ENCODE data around the gene LBHD1.
"Not testable (repeated sequence)": the region's sequence is repeated elsewhere in the genome, so short reads cannot be mapped to it uniquely, and the experiment has no call there.

The LBHD1 gene

GRCh38 chr11:62693624-62694023 lies 21.6 kb upstream of the LBHD1 start:
- not testable (repeated sequence) for DNase-seq (ENCODE audit: low spot score)

GRCh38 chr11:62689421-62690183 lies 17.5 kb upstream of the LBHD1 start, which contains the start of gene LRRN4CL:
TSS of gene LRRN4CL (minus strand) at chr11:62689530. CDS start at chr11:62688508, 1,022 bp downstream.
- DNase-seq (ENCODE audit: low spot score): no peak

DNA sequence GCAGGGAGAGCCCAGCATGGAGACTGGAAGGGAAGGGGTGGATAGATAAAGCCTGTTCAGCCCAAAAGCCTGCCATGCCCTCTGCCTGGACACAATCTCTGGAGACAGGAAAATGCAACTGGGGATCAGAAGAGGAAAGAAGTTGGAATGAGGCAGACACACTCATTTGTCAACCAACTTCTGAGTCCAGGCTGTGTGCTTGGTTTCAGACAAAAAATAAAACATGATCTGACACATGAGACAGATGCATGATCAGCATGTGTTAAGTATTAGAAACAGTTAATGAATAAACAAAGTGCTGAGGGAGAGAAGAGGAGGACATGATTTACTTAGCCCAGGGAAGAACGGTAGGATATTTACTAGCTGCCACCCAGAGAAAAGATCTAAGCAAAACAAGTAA lies 16.4 kb upstream of the LBHD1 start:
- no peak for DNase-seq (ENCODE audit: low spot score)

- no peak for DNase-seq (ENCODE audit: low spot score)
Measured at GRCh38 chr11:62687508-62688396, 15.7 kb upstream of the LBHD1 start.

DNA sequence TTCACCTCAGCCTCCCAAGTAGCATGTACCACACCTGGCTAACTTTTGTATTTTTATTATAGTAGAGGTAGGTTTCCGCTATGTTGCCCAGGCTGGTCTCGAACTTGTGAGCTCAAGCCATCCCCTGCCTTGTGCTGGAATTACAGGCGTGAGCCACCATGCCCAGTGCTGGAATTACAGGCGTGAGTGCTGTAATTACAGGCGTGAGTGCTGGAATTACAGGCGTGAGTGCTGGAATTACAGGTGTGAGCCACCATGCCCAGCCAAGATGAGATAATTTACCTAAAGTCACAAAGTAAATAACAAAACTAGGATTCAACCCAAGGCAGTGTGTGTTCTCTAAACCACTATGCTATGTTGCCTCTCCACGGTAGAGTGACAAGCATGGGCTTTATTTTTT lies 10.5 kb upstream of the LBHD1 start:
- DNase-seq (ENCODE audit: low spot score): no peak

DNA sequence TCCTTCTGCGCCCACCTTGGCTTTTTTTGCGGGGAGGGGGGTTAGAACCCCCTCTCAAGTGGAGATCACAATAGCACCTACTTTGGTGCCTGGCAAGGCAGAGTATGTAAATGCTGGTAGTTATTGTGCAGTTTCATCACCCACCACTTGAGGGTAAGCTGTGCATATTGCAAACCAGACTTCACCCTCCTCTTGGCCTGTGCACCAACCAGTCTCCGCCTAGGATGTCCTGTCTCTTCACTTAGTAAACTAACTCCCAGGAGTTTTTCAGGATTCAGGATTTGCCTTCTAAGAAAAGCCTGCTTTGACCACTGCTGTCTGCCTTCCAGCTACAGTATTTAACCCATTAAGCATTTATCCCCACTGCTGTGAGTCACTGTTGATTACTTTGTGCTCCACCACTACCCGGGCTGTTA lies 8.8 kb upstream of the LBHD1 start:
- DNase-seq (ENCODE audit: low spot score): peak; percentile 44

DNA sequence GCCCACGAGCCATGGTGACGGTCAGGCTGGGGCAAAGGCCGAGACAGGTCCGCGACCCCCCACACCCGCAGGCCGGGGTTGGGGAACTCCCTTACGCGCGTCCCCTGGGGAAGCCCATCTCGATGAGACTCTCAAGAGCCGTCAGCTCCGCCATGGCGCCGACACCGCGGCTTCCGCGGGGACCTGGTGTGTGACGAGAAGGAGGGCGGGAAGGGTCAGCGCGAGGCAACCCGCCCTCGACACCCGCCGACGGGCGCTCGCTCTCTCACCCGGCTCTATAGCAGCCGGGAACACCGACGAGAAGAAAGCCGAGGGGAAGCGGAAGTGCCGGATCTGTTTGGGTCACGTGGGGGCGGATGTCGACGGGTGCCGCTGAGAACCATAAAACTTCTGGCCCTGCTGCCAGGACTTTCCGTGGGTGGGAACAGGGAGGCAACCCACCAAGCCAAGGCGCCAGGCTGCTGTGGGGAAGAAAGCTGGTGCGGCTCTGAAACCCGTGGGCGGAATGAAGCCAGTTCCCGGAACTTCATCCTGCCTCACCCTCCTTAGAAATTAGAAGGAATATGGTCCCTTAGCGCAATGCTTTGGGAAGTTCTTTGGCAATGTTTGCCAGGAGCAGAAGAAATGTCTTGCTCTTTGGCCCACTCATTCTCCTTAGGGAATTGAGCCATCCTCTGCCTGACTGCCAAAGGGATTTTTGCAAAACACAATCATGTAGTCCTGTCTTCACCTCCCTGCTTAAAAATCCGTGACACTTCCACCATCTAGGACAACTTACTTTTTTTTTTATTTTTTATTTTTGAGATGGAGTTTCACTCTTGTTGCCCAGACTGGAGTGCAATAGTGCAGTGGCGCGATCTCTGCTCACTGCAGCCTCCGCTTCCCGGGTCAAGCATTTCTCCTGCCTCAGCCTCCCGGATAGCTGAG lies 7.0 kb upstream of the LBHD1 start, which contains the start of gene UBXN1:
Gene UBXN1, minus strand, starts transcription at position 304 of the 927 bp plus-strand sequence. Its CDS starts 150 bp downstream, at position 154.
- peak; percentile 82 for DNase-seq (ENCODE audit: low spot score)

DNA sequence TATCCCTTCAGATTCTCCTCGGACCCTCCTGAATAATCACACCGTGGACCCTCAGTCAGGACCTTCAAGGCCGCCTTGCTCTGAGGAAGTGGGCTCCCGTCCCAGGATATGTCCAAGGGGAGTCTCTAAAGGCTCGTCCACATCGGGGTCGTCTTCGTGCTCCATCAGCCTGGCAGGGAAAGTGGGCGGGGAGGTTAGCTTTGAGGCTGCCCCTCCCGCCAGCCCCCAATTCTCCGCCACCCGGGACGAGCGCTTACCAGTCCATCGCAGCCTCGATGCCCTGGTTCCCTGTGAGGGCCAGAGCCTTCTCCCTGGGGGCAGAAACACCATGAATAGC lies 6.3 kb upstream of the LBHD1 start:
- no peak for DNase-seq (ENCODE audit: low spot score)

DNA sequence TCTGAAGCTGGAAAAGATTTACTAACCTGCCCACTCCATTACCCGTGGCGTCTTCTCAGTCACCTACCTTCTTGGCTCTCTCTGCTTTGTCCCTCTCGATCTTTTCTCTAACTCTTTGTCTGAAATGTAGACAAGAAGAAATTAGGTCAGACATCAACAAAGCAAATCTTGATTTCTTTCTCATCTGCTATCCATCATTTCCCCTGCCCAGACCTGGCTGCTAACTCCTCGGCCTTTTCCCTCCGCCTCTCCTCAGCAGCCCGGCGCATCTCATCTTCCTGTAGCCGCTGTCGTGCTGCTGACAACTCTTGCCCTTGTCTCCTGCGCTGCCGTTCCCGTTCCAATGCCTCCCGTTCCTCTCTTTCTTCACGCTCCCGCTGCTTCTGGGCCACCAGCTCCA lies 5.6 kb upstream of the LBHD1 start:
- DNase-seq (ENCODE audit: low spot score): no peak

DNA sequence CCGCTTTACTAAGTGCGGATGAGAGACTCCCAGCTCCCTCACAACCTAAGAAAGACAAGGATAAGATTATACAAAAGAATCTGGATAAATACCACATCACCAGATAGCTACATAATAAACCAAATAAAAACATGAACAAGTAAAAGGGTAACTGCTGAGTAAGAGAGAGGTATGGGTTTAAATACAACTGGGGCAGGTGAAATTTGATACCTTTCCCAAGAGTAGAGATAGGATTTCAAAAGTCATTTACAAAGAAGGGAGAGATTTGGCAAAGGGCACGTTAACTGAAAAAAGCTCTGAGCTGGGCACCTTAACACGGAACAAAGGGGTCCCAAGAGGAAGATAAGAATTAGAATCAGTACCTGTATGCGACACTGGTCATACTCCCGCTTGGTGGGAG lies 5.1 kb upstream of the LBHD1 start:
- DNase-seq (ENCODE audit: low spot score): no peak

DNA sequence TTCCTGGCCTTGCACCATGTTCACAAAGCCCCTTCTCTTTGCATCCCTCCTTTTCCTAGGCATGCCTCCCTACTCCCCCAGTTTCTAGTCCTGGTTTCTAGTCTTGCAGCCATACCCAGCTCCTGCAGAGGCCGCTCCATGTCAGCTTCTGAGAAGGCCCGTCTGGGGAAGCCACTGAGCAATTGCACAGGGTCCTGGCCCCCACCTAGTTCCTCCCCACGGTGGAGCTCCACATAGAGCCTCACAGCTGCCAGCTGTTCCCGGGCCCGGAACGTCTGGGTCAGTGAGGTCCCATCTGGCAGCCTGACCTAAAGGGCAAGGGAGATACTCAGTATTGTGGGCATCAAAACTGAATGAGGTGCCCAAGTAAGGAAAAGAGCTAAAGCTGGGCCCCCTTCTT lies 4.6 kb upstream of the LBHD1 start:
- DNase-seq (ENCODE audit: low spot score): no peak

- DNase-seq (ENCODE audit: low spot score): not testable (repeated sequence)
Measured at GRCh38 chr11:62675415-62675814, 3.3 kb upstream of the LBHD1 start.

DNA sequence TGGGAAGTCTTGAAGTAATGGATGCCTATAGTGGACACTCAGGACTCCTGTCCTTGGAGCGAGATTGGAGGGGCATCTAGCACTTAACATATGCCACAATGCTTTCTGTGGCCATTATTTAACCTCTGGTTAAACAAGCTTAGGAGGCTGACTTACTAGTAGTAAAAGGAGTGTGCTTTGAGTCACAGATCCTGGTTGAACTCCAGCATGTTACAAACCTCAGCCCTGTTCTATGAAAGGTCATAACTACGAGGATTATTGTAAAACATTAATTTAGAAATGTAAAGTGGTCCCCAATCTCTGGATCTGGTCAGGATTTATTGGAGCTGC lies 1.1 kb upstream of the LBHD1 start:
- DNase-seq (ENCODE audit: low spot score): no peak

DNA sequence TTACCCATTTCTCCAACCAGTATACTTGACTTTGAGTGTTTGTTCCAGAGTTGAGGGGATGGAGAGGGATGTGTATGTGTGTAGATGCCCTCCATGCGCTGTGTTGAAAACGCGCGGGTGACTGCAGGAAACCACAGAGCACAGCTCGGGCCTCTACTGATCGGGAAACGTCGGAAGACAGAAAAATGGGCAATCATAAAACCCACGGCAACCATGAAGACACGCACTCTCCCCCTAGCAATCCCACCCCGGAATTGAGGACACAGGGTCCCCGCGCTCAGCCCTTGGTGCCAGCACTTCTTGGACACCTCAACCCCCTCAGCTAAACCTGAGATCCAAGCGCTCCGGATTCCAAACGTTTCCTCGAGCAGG lies 845 bp downstream of the LBHD1 start:
- no peak for DNase-seq (ENCODE audit: low spot score)

- no peak for DNase-seq (ENCODE audit: low spot score)
Measured at GRCh38 chr11:62669420-62670161, 2.5 kb downstream of the LBHD1 start.

- no peak for DNase-seq (ENCODE audit: low spot score)
Measured at GRCh38 chr11:62667460-62667859, 4.6 kb downstream of the LBHD1 start.

DNA sequence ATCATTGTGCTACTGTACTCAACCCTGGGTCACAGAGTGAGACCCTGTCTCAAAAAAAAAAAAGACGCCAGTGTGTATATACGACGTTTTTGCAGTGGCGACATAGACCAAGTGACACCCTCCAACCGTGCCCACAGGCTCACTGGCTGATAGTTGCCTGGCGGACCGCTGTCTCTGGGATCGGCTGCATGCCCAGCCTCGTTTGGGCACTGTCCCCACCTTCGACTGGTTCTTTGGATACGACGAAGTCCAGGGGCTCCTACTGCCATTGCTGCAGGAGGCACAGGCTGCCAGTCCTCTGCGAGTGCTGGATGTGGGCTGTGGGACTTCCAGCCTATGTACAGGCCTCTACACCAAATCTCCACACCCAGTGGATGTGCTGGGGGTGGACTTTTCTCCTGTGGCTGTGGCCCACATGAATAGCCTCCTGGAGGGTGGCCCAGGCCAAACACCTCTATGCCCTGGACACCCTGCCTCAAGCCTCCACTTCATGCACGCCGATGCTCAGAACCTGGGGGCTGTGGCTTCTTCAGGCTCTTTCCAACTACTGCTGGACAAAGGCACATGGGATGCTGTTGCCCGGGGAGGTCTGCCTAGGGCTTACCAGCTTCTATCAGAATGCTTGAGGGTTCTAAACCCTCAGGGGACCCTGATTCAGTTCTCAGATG lies 5.7 kb downstream of the LBHD1 start:
- DNase-seq (ENCODE audit: low spot score): no peak

- DNase-seq (ENCODE audit: low spot score): peak; percentile 51
Measured at GRCh38 chr11:62665599-62666258, 6.3 kb downstream of the LBHD1 start.

DNA sequence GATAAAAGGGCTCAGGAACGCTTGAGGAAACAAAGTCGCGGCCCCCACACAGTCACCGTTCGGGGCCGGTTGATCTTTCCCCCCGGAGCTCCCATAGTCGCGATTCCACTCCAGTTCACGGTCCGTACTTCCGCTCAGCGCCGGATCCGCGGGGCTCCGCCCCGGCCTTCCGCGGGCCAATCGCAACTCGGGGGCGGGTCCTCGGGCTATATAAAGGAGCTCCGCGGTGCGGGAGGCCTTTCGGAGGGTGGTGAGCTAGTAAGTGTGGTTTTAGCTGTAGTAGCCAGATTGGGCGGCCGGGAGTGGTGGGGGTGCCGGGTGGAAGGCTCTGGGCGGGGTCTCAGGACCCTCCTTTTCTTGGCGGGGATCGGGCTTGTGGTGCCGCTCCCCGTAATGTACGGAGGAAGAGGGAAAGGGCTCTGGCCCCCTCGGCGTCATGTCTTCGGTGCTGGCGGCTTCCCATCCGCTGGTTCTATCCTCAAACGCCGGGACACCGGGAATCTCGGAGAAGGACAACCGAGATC lies 6.9 kb downstream of the LBHD1 start, which contains the start of the genes C11orf98 and CSKMT:
Gene C11orf98, minus strand, starts transcription at position 136 of the 524 bp plus-strand sequence. Its CDS starts 41 bp downstream, at position 95.
Gene CSKMT, plus strand, starts transcription at position 238 of the 524 bp plus-strand sequence. CDS start 568 bp downstream, outside the sequence.
- DNase-seq (ENCODE audit: low spot score): peak; percentile 93
